NCI-H1930 (cell line): ENCODE results near the gene IST1.

Experiments
- DNase-seq, 2 experiments: peaks; one replicate each; lab custom pipeline; 2025; lab: John Stamatoyannopoulos, UW

Gene IST1

GRCh38 chr16:71919035-71919434 lies 23.7 kb downstream of the IST1 start:
- DNase-seq = no peak

DNA sequence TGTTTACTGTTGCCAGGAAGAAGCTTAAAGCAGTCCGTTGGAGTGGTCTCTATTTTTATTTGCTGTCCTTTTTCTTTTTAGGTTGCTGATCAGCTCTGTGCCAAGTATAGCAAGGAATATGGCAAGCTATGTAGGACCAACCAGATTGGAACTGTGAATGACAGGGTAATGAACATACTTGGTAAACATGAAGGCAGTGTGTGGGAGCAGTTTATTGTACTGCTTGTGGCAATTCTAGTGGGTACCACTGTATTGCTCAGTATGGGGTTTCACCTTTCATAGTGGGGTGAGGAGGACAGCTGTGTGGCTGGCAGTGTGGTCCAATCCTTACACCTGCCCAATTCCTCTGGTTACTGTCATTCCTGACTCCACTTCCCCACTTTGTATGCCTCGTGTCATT lies 25.3 kb downstream of the IST1 start:
- DNase-seq = no peak

GRCh38 chr16:71923941-71924690 lies 28.8 kb downstream of the IST1 start:
- no peak for DNase-seq

GRCh38 chr16:71924710-71925109 lies 29.4 kb downstream of the IST1 start:
- no peak for DNase-seq

- DNase-seq = no peak
These were observed 32.1 kb downstream of the IST1 start for GRCh38 chr16:71927383-71927782.

GRCh38 chr16:71927787-71928186 lies 32.5 kb downstream of the IST1 start:
- DNase-seq = no peak

GRCh38 chr16:71929048-71929447 lies 33.7 kb downstream of the IST1 start:
- DNase-seq = no peak

GRCh38 chr16:71930013-71930563 lies 34.8 kb downstream of the IST1 start:
- no peak for DNase-seq

- DNase-seq = no peak
These were observed 35.7 kb downstream of the IST1 start for GRCh38 chr16:71931001-71931400.

GRCh38 chr16:71931599-71931998 lies 36.3 kb downstream of the IST1 start:
- no peak for DNase-seq

GRCh38 chr16:71933017-71933416 lies 37.7 kb downstream of the IST1 start:
- no peak for DNase-seq

GRCh38 chr16:71933913-71934695 lies 38.8 kb downstream of the IST1 start:
- no peak for DNase-seq

DNA sequence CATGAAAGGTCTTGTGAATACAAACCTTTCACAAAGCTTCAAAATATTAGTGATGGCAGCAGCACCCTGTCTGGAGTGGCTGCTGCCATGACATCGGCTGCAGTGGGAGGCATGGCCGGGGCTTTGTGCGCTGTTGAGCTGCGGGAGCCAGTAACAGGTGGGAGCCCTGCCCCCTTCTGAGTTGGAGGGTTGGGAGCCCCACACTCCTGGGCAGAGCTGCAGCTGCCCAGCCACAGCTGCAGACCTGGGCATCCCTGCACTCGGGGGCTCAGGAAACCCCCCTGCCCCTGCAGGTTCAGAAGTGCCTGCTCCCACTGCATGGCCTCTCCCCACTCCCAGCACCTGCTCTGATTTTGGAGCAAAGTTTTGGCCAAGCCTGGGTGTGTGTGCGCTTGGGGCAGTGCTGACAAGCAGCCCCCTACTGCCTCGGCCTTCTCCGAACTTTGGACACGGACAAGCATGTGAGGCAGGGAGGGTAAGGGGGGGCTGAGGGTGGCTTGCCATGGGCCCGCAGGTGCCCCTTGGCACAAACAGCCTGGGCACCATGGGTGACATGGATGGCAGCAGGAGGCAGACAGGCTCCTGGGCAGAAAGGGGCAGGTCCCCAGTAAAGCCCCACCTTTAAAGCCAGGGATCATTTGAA lies 42.7 kb downstream of the IST1 start:
- DNase-seq = no peak

- no peak for DNase-seq
These were observed 48.6 kb downstream of the IST1 start for GRCh38 chr16:71943887-71944286.

- DNase-seq = no peak
These were observed 50.3 kb downstream of the IST1 start for GRCh38 chr16:71945616-71946015.

DNA sequence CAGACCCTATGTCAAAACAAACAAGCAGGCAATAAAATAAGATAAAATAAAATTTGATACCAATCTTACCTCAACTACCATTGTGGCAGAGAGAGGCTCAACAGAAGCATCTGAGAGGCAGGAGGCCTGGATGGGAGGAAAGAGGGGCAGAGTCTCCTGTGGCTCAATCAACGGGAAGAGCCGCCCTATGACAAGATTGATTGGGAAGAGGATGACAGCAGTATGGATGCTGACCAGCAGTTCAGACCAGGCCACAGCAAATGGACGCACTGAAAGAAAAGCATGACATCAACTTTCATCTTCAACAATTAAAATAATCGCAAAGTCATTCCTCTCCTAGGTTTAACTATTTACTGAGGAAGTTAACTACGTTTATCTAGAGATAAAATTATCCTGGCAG lies 57.5 kb downstream of the IST1 start:
- no peak for DNase-seq

- no peak for DNase-seq
These were observed 58.8 kb downstream of the IST1 start for GRCh38 chr16:71954180-71954579.

GRCh38 chr16:71954699-71955195 lies 59.4 kb downstream of the IST1 start:
- no peak for DNase-seq

DNA sequence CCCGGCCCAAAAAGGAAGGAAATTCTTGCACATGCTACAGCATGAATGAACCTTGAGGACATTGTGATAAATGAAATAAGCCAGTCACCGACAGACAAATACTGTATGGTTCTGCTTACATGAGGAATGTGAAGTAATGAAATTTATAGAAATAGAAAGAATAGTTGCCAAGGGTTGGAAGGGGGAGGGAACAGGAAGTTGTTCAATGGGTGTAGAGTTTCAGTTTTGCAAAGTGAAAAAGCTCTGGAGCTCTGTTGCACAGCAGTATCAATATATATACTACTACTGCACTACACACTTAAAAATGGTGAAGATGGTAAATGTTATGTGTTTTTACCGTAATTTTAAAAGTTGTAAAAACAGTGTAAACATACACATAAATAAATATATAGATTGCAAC lies 61.2 kb downstream of the IST1 start:
- no peak for DNase-seq

DNA sequence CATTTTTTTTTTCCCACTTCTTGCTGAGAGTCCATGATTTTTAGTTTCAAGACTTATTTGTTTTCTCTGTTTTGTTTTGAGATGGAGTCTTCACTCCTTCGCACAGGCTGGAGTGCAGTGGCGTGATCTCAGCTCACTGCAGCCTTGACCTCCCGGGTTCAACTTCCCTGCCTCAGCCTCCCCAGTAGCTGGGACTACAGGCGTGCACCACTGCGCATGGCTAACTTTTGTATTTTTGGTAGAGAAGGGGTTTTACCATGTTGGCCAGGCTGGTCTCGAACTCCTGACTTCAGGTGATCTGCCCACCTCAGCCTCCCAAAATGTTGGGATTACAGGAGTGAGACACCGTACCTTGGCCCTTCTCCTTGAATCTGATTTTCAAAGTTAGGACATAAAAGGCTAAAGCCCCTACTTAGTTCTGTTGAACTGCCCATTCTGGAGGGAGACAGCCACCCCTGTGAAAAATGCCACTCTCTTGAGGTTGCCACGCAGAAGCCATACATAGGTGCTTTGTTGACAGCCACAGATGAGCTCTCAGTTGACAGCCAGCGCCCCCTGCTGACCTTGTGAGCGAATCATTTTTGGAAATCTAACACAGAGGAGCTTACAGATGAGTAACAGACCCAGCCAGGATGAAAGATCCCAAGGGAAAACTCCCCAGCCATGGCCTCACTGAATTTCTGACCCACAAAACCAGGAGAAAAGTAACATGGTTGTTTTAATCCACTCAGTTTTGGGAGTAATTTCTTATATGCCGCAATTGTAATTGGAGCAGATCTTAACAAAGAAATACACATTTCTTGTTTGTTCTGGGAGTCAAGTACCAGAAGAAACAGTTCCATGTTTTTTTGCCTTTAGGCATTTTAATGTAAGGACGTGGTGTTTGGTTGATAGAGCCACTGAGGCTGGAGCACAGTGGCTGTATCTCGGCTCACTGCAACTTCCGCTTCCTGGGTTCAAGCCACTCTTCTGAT lies 66.0 kb downstream of the IST1 start:
- DNase-seq = peak; percentile 32 to 63

- no peak for DNase-seq
These were observed 68.0 kb downstream of the IST1 start for GRCh38 chr16:71963125-71963875.
